Ishikawa (cell line): ENCODE measurements around the gene CD79B.

Experiments
- CEBPB ChIP-seq: IDR thresholded peaks from 2 replicates; pipeline ENCODE4 v1.6.1; 2012
- CREB1 ChIP-seq: IDR thresholded peaks from 2 replicates; pipeline ENCODE4 v1.6.1; 2012; ENCODE audit warnings: low read depth
- EGR1 ChIP-seq: IDR thresholded peaks from 2 replicates; pipeline ENCODE4 v1.6.1; 2012
- EP300 ChIP-seq: IDR thresholded peaks from 2 replicates; pipeline ENCODE4 v1.6.1; 2012; ENCODE audit warnings: borderline replicate concordance
- FOXM1 ChIP-seq: IDR thresholded peaks from 2 replicates; pipeline ENCODE4 v1.6.1; 2012; ENCODE audit warnings: low read depth, borderline replicate concordance
- MAX ChIP-seq: IDR thresholded peaks from 2 replicates; pipeline ENCODE4 v1.6.1; 2012
- NFIC ChIP-seq: IDR thresholded peaks from 2 replicates; pipeline ENCODE4 v1.6.1; 2012
- RAD21 ChIP-seq: IDR thresholded peaks from 2 replicates; pipeline ENCODE4 v1.6.1; 2012; ENCODE audit warnings: low read depth
- REST ChIP-seq: IDR thresholded peaks from 2 replicates; pipeline ENCODE4 v1.6.1; 2012; ENCODE audit warnings: low read depth, mild to moderate bottlenecking
- TAF1 ChIP-seq: IDR thresholded peaks from 2 replicates; pipeline ENCODE4 v1.6.1; 2012; ENCODE audit warnings: low read depth, mild to moderate bottlenecking
- TCF12 ChIP-seq: IDR thresholded peaks from 2 replicates; pipeline ENCODE4 v1.6.1; 2012; ENCODE audit warnings: low read depth
- YY1 ChIP-seq: IDR thresholded peaks from 2 replicates; pipeline ENCODE4 v1.6.1; 2012; ENCODE audit warnings: low read depth

- TF ChIP-seq EP300: no peak
- TF ChIP-seq REST: no peak
- no peak for TF ChIP-seq CEBPB
- TF ChIP-seq RAD21: no peak
- TF ChIP-seq CREB1: no peak
- TF ChIP-seq FOXM1: no peak
- TF ChIP-seq NFIC: no peak
- no peak for TF ChIP-seq EGR1
- no peak for TF ChIP-seq MAX
- no peak for TF ChIP-seq TCF12
- no peak for TF ChIP-seq TAF1
- no peak for TF ChIP-seq YY1
Measured at GRCh38 chr17:63948521-63948920, 16.4 kb upstream of the CD79B start.
